Pulmonary artery endothelial cell (primary cell): ENCODE results near the gene FAS. TPM values are rescaled to one million over a fixed set of nuclear protein-coding genes. Genes with fewer than 3 reads are reported as not detected.

ENCODE experiments used
- DNase-seq: peaks from one replicate; pipeline ENCODE4 v3.0.0-alpha.2; 2011; ENCODE audit warnings: low read depth, low spot score
- total RNA-seq: library from RNA; depleted of rRNA; stranded (reverse); fragments of >200 nt; gene quantifications from 2 replicates; pipeline ENCODE4 v1.2.3, GENCODE V29; 2014

Gene FAS
- total RNA-seq, 1 donor from 2014 or later = 16.8 TPM

- no peak for DNase-seq
Observed at GRCh38 chr10:89035461-89035860, 44.9 kb downstream of the FAS start.

- DNase-seq = no peak
Observed at GRCh38 chr10:89037096-89037495, 46.5 kb downstream of the FAS start.

GRCh38 chr10:89042562-89042961, 52.0 kb downstream of the FAS start:
- DNase-seq = no peak

GRCh38 chr10:89043052-89043451, 52.5 kb downstream of the FAS start:
- DNase-seq = no peak

GRCh38 chr10:89047397-89047796, 56.8 kb downstream of the FAS start:
- DNase-seq = no peak

GRCh38 chr10:89051593-89051992, 61.0 kb downstream of the FAS start:
- DNase-seq = no peak

GRCh38 chr10:89053555-89053954, 63.0 kb downstream of the FAS start:
- no peak for DNase-seq

- DNase-seq = no peak
Observed at GRCh38 chr10:89055159-89055558, 64.6 kb downstream of the FAS start.

GRCh38 chr10:89062861-89063260, 72.3 kb downstream of the FAS start:
- DNase-seq = no peak

- no peak for DNase-seq
Observed at GRCh38 chr10:89063465-89063864, 72.9 kb downstream of the FAS start.

- DNase-seq = no peak
Observed at GRCh38 chr10:89064748-89065147, 74.2 kb downstream of the FAS start.

Other genes with a start within 250 kb of the FAS start
- not detected in 2 replicates for gene LIPN, start 230.8 kb upstream of the FAS start, total RNA-seq
- not detected in 2 replicates for gene LIPM, start 188.1 kb upstream of the FAS start, total RNA-seq
- gene ANKRD22, start 139.0 kb upstream of the FAS start, total RNA-seq = not detected in 2 replicates
- 1.6 and 6.4 TPM in 2 replicates for gene STAMBPL1, start 110.6 kb upstream of the FAS start, total RNA-seq
- gene ACTA2, start 38.0 kb upstream of the FAS start, total RNA-seq = 12.3 and 26.9 TPM in 2 replicates
- gene CH25H, start 216.5 kb downstream of the FAS start, total RNA-seq = 0.40 and 2.7 TPM in 2 replicates